Gastroesophageal sphincter (tissue), 4 donors: Measurements from ENCODE around the gene ADM. TPM values are rescaled to one million over a fixed set of nuclear protein-coding genes. Genes with fewer than 3 reads are reported as not detected.
"Not testable (repeated sequence)": the region's sequence is repeated elsewhere in the genome, so short reads cannot be mapped to it uniquely, and the experiment has no call there.

ENCODE experiments used
- ATAC-seq: fragments of 150-250 bp; one replicate; pipeline ENCODE4 v1.9.1; 2016; ENCODE audit warnings: mild to moderate bottlenecking, moderate library complexity
- H3K27ac ChIP-seq, 4 donors: fragments of 200-600 bp; sonication (generic) in 3 of 4; 1 replicate in 3 of 4; 2 replicates in 1 of 4; pipeline ENCODE4 v1.5.1; 2016 to 2019
- H3K27me3 ChIP-seq: fragments of 200-600 bp; sonication (generic); one replicate; pipeline ENCODE4 v1.5.1; 2019
- H3K36me3 ChIP-seq, 2 donors: fragments of 200-600 bp; sonication (generic); one replicate each; pipeline ENCODE4 v1.5.1; 2019; ENCODE audit warnings: control low read depth in 1 of 2
- H3K4me1 ChIP-seq, 3 donors: fragments of 200-600 bp; sonication (generic); 1 replicate in 2 of 3; 2 replicates in 1 of 3; pipeline ENCODE4 v1.5.1; 2016 to 2019; ENCODE audit warnings: control low read depth in 2 of 3
- H3K4me3 ChIP-seq, 2 donors: fragments of 200-600 bp; sonication (generic); one replicate each; pipeline ENCODE4 v1.5.1; 2019; ENCODE audit warnings: mild to moderate bottlenecking in 1 of 2, moderate library complexity in 1 of 2
- H3K9me3 ChIP-seq, 3 donors: fragments of 200-600 bp; sonication (generic); one replicate each; pipeline ENCODE4 v1.5.1; 2017 to 2019; ENCODE audit warnings: control low read depth in 2 of 3
- EP300 ChIP-seq: sonication (generic); formaldehyde crosslinking; IDR thresholded peaks from one replicate; pipeline ENCODE4 v1.6.1; 2017; ENCODE audit warnings: antibody characterized with exemption, mild to moderate bottlenecking
- POLR2A ChIP-seq, 2 donors: fragments of 450-650 bp; IDR thresholded peaks; one replicate each; pipeline ENCODE4 v1.6.1; 2017; ENCODE audit warnings: antibody characterized with exemption in 2 of 2, mild to moderate bottlenecking in 2 of 2, moderate library complexity in 1 of 2
- POLR2AphosphoS5 ChIP-seq: sonication (generic); formaldehyde crosslinking; IDR thresholded peaks from one replicate; pipeline ENCODE4 v1.6.1; 2017; ENCODE audit warnings: antibody characterized with exemption
- WGBS, 2 donors: methylation state at CpG; one replicate each; pipeline ENCODE4 v1.1.5; 2018; ENCODE audit warnings: low coverage in 1 of 2; 5-methylcytosine and 5-hydroxymethylcytosine counted together
- total RNA-seq, 4 donors: library from RNA; depleted of rRNA; stranded (reverse); fragments of >200 nt; gene quantifications; one replicate each; pipeline ENCODE4 v1.1.0, GENCODE V29; 2016
- TF ChIP-seq, protein P1 (sequence below), 4 experiments: fragments of 200-600 bp in 2 of 4; fragments of 450-650 bp in 2 of 4; sonication (generic) in 1 of 4; IDR thresholded peaks; one replicate each; pipeline ENCODE4 v1.5.1; 2017 to 2019; ENCODE audit warnings: antibody characterized with exemption in 4 of 4, mild to moderate bottlenecking in 2 of 4, moderate library complexity in 2 of 4

The ADM gene
- total RNA-seq, 4 donors from 2014 or later: 36.3 to 108 (median 81.8) TPM

DNA sequence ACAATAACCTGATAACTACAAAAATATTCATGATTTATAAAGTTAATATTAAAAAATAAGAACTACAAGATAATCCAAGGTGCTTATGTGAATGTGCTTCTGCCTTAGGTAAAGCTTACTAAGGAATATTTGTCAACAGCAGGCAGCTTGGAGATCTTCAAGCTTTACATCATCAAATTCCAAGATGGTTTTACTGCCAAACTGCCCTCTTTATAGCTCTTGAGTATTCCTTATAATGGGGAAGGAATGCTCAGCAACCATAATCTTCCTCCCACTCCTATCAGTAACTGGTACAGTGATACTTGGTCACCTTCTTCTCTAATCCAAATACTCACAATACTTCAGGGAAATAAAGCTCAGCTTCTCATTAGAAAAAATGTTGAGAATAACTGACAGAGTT is 40.9 kb upstream of the ADM start:
- Histone ChIP-seq H3K36me3 (no peaks in the 10 kb centered on the region), H3K27ac (no peak overlapping the region), H3K27me3 (no peaks in the 10 kb centered on the region), H3K4me1 (peaks cover 0 to 33% (median 0%) of the 10 kb centered on the region in 3 donors), H3K9me3 (no peaks in the 10 kb centered on the region), H3K4me3 (no peak overlapping the region)
- ATAC-seq: no peak
- TF ChIP-seq EP300 (no peak), POLR2A (IDR thresholded peaks at IDR 0.05) (no peak), POLR2AphosphoS5 (no peak)
- TF ChIP-seq, protein P1, sequence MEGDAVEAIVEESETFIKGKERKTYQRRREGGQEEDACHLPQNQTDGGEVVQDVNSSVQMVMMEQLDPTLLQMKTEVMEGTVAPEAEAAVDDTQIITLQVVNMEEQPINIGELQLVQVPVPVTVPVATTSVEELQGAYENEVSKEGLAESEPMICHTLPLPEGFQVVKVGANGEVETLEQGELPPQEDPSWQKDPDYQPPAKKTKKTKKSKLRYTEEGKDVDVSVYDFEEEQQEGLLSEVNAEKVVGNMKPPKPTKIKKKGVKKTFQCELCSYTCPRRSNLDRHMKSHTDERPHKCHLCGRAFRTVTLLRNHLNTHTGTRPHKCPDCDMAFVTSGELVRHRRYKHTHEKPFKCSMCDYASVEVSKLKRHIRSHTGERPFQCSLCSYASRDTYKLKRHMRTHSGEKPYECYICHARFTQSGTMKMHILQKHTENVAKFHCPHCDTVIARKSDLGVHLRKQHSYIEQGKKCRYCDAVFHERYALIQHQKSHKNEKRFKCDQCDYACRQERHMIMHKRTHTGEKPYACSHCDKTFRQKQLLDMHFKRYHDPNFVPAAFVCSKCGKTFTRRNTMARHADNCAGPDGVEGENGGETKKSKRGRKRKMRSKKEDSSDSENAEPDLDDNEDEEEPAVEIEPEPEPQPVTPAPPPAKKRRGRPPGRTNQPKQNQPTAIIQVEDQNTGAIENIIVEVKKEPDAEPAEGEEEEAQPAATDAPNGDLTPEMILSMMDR (IDR thresholded peaks at IDR 0.05): no peak

DNA sequence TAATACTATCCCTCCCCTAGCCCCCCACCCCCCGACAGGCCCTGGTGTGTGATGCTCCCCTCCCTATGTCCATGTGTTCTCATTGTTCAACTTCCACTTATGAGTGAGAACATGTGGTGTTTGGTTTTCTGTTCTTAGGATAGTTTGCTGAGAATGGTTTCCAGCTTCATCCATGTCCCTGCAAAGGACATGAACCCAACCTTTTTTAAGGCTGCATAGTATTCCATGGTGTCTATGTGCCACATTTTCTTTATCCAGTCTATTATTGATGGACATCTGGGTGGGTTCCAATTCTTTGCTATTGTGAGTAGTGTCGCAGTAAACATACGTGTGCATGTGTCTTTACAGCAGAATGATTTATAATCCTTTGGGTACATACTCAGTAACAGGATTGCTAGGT is 40.2 kb upstream of the ADM start:
- H3K4me3 ChIP-seq, H3K27ac ChIP-seq, H3K27me3 ChIP-seq, H3K36me3 ChIP-seq, ATAC-seq, H3K9me3 ChIP-seq: not testable (repeated sequence)
- H3K4me1 ChIP-seq: peaks cover 0 to 36% (median 0%) of the 10 kb centered on the region in 3 donors
- 86 to 93% methylated on average over 2 to 3 of the region's 3 CpGs for WGBS, 2 donors

DNA sequence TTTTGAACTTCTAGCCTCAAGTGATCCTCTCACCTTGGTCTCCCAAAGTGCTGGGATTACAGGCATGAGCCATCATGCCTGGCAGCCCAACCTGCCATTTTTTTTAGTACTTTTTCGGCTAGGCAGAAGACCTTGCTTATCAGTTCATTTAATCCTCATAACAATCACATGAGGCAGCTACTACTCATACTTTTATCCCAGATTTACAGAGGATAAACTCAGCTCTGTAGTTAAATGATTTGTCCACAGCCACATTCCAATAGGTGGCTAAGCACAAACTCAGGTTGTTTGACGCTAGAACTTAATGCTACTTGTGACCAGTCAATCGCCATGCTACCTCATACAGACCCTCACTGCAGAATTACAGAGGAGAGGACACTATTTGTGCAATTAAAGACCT is 38.9 kb upstream of the ADM start:
- 93% methylated on average over 3 of the region's 3 CpGs; no CpG with 5 or more reads in 1 of the 2 donors for WGBS, 2 donors

DNA sequence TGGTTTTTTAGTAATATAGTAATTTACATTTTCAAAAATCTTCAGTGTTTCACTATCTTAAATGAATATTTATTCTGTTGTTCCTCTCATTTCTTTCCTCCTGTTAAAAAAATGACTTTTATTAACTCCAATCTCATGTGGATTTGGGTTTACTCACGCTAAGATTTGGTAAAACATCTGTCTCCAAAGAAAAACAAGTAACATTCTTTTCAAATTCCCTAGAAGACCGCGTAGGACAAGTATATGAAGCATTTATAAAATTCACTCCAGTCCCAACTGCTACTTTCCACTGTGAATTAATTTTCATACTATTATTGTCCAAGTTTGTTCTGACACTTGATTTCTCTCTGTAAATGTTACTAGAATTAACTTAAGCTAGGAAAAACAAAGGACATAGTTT is 37.1 kb upstream of the ADM start:
- WGBS, 2 donors: 54 to 76% methylated on average over 3 of the region's 3 CpGs
- Histone ChIP-seq H3K27me3 (no peaks in the 10 kb centered on the region), H3K4me3 (no peak overlapping the region), H3K36me3 (no peaks in the 10 kb centered on the region), H3K4me1 (peaks cover 0 to 36% (median 0%) of the 10 kb centered on the region in 3 donors), H3K27ac (no peak overlapping the region), H3K9me3 (no peaks in the 10 kb centered on the region)
- TF ChIP-seq POLR2A (IDR thresholded peaks at IDR 0.05): no peak
- TF ChIP-seq POLR2AphosphoS5: no peak
- TF ChIP-seq, protein P1 (IDR thresholded peaks at IDR 0.05): no peak
- TF ChIP-seq EP300: no peak
- no peak for ATAC-seq

More for the DNA sequence above, 38.9 kb upstream of the ADM start:
- H3K9me3 ChIP-seq: no peaks in the 10 kb centered on the region
- ATAC-seq: no peak
- H3K4me1 ChIP-seq: peaks cover 0 to 36% (median 0%) of the 10 kb centered on the region in 3 donors
- no peaks in the 10 kb centered on the region for H3K36me3 ChIP-seq
- H3K27me3 ChIP-seq: no peaks in the 10 kb centered on the region
- TF ChIP-seq EP300: no peak
- no peak overlapping the region for H3K4me3 ChIP-seq
- H3K27ac ChIP-seq: no peak overlapping the region

DNA sequence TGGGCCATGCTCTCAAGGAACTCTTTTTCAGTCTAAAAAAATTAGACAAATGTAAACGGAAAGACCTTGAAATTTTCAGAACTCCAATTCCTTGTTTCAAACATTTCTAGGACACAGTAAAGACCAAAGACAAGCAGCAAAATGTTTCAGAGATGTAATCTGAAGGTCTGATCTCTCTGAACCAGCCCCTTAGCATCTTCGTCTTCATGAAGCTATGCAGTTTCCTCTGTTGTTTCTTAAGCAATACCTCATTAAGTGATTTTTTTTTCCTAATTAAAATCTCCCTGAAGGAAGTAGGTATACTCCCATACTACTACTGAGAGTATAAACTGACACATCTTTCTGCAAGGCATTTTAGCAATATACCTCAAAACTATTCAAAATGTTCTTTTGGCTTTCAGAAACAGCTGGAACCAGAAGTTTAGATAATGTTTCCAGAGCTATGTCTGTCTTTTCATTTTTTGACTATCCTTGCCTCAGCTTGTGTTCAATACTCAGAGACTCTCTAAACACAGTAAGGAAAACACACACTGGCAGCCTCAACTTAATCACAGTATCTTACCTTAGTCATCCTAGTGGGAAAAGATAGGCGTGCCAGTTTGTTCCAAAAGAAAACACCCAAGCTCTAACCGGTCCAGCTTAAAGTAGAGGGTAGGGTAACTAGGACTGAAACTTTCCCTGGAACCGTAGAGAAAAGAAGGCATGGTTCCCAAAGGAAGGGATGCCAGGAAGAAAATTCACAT is 36.0 kb upstream of the ADM start:
- H3K27me3 ChIP-seq: no peaks in the 10 kb centered on the region
- no peak overlapping the region for H3K4me3 ChIP-seq
- 65 to 73% methylated on average over 4 to 5 of the region's 5 CpGs for WGBS, 2 donors
- H3K9me3 ChIP-seq: no peaks in the 10 kb centered on the region
- ATAC-seq: no peak
- TF ChIP-seq POLR2AphosphoS5 (no peak), POLR2A (IDR thresholded peaks at IDR 0.05) (no peak), EP300 (no peak)
- TF ChIP-seq, protein P1 (IDR thresholded peaks at IDR 0.05): no peak
- peak overlapping the region in 1 of 4 donors; percentile 9 for H3K27ac ChIP-seq
- peaks cover 0 to 40% (median 0%) of the 10 kb centered on the region in 3 donors for H3K4me1 ChIP-seq
- H3K36me3 ChIP-seq: no peaks in the 10 kb centered on the region

DNA sequence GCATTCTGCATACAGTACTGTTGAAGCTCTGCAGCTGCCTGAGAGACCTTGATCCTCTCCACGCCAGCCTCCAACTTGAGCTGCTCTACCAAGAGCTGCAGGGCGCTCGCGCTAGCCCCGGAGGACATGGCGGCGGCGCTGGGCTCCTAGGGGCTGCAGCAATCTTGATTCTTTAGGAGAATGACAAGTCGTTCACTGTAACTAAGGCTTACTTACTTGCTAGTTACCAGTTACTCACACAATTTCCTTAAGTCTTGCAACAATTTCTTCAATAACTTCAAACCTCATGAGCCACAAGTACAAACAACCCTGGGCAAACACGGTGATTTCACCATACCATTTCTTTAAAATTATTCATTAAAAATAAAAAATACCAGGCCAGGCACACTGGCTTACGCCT is 32.7 kb upstream of the ADM start:
- Histone ChIP-seq H3K9me3 (no peaks in the 10 kb centered on the region), H3K36me3 (no peaks in the 10 kb centered on the region), H3K27me3 (no peaks in the 10 kb centered on the region), H3K27ac (no peak overlapping the region), H3K4me3 (no peak overlapping the region), H3K4me1 (peaks cover 4 to 47% (median 5%) of the 10 kb centered on the region in 3 donors)
- WGBS, 2 donors: 67% methylated on average over 1 of the region's 11 CpGs; no CpG with 5 or more reads in 1 of the 2 donors
- TF ChIP-seq, protein P1 (IDR thresholded peaks at IDR 0.05): no peak
- TF ChIP-seq EP300: no peak
- no peak for TF ChIP-seq POLR2A (IDR thresholded peaks at IDR 0.05)
- ATAC-seq: no peak
